Mesothelial cell of epicardium (in vitro differentiated cells): ENCODE data around the gene SLC8A1. TPM values are rescaled to one million over a fixed set of nuclear protein-coding genes. Genes with fewer than 3 reads are reported as not detected.

ENCODE experiments used
- DNase-seq, 2 experiments: peaks; one replicate each; pipeline ENCODE4 v3.0.0; 2021; ENCODE audit warnings: low spot score in 2 of 2; ENCODE audit not compliant: unreplicated experiment in 2 of 2
- H3K27ac Mint-ChIP-seq: 2 replicates; pipeline ENCODE4 v1.8.0; 2021; ENCODE audit warnings: mixed read lengths
- H3K27me3 Mint-ChIP-seq: 2 replicates; pipeline ENCODE4 v1.8.0; 2021; ENCODE audit warnings: low read depth, mixed read lengths
- H3K36me3 Mint-ChIP-seq: 2 replicates; pipeline ENCODE4 v1.8.0; 2021; ENCODE audit warnings: mixed read lengths
- H3K4me1 Mint-ChIP-seq: 2 replicates; pipeline ENCODE4 v1.8.0; 2021; ENCODE audit warnings: mixed read lengths
- H3K4me3 Mint-ChIP-seq: 2 replicates; pipeline ENCODE4 v1.8.0; 2021; ENCODE audit warnings: mild to moderate bottlenecking, moderate library complexity, mixed read lengths
- H3K9me3 Mint-ChIP-seq: 2 replicates; pipeline ENCODE4 v1.8.0; 2021; ENCODE audit warnings: mixed read lengths
- CTCF ChIP-seq: fragments of 200-600 bp; sonication (generic); IDR thresholded peaks from one replicate; pipeline ENCODE4 v1.5.0; 2021; ENCODE audit warnings: antibody characterized with exemption; ENCODE audit not compliant: unreplicated experiment
- total RNA-seq: library from RNA; stranded (reverse); gene quantifications from 3 replicates; pipeline ENCODE4 v1.2.1, GENCODE V29; 2021

SLC8A1 gene
- total RNA-seq, 1 donor from 2014 or later = 29.6 TPM

GRCh38 chr2:40266201-40266600 lies 185.7 kb downstream of the SLC8A1 start:
- H3K36me3 Mint-ChIP-seq = peaks cover 2% of the 10 kb centered on the region
- no peaks in the 10 kb centered on the region for H3K27me3 Mint-ChIP-seq
- peaks cover 6% of the 10 kb centered on the region for H3K9me3 Mint-ChIP-seq
- H3K4me3 Mint-ChIP-seq = no peak overlapping the region
- no peak overlapping the region for H3K27ac Mint-ChIP-seq
- DNase-seq = no peak
- H3K4me1 Mint-ChIP-seq = peaks cover 42% of the 10 kb centered on the region
- no peak for TF ChIP-seq CTCF

GRCh38 chr2:40265602-40266001 lies 186.3 kb downstream of the SLC8A1 start:
- Mint-ChIP-seq H3K36me3 (peaks cover 2% of the 10 kb centered on the region), H3K4me3 (no peak overlapping the region), H3K4me1 (peaks cover 37% of the 10 kb centered on the region), H3K27me3 (no peaks in the 10 kb centered on the region), H3K27ac (peak overlapping the region; percentile 54), H3K9me3 (peaks cover 6% of the 10 kb centered on the region)
- no peak for DNase-seq
- no peak for TF ChIP-seq CTCF

GRCh38 chr2:40261042-40261441 lies 190.8 kb downstream of the SLC8A1 start:
- DNase-seq = no peak
- Mint-ChIP-seq H3K4me3 (no peak overlapping the region), H3K27ac (no peak overlapping the region), H3K27me3 (no peaks in the 10 kb centered on the region), H3K9me3 (peaks cover 6% of the 10 kb centered on the region), H3K36me3 (peaks cover 2% of the 10 kb centered on the region), H3K4me1 (peaks cover 22% of the 10 kb centered on the region)
- no peak for TF ChIP-seq CTCF

- Mint-ChIP-seq H3K36me3 (peaks cover 2% of the 10 kb centered on the region), H3K27ac (no peak overlapping the region), H3K27me3 (no peaks in the 10 kb centered on the region), H3K4me1 (peaks cover 16% of the 10 kb centered on the region), H3K4me3 (no peak overlapping the region), H3K9me3 (peaks cover 6% of the 10 kb centered on the region)
- no peak for TF ChIP-seq CTCF
- DNase-seq = no peak
Measured at GRCh38 chr2:40260437-40260836, 191.5 kb downstream of the SLC8A1 start.

- no peak for DNase-seq
- Mint-ChIP-seq H3K27ac (no peak overlapping the region), H3K4me3 (no peak overlapping the region), H3K27me3 (no peaks in the 10 kb centered on the region), H3K36me3 (peaks cover 2% of the 10 kb centered on the region), H3K4me1 (peaks cover 10% of the 10 kb centered on the region), H3K9me3 (peaks cover 6% of the 10 kb centered on the region)
- TF ChIP-seq CTCF = no peak
Measured at GRCh38 chr2:40259900-40260299, 192.0 kb downstream of the SLC8A1 start.

- H3K27ac Mint-ChIP-seq = no peak overlapping the region
- H3K27me3 Mint-ChIP-seq = no peaks in the 10 kb centered on the region
- H3K4me1 Mint-ChIP-seq = peaks cover 8% of the 10 kb centered on the region
- peaks cover 3% of the 10 kb centered on the region for H3K9me3 Mint-ChIP-seq
- no peak for TF ChIP-seq CTCF
- no peaks in the 10 kb centered on the region for H3K36me3 Mint-ChIP-seq
- H3K4me3 Mint-ChIP-seq = no peak overlapping the region
- DNase-seq = no peak
Measured at GRCh38 chr2:40258135-40258457, 193.8 kb downstream of the SLC8A1 start.
